GM10248 (cell line): Measurements from ENCODE around the gene CTXN1.

ENCODE experiments used
- CTCF ChIA-PET: fragments of 300-600 bp; sonication (Branson Sonifier 250); formaldehyde crosslinking; extraction: SDS; loops from one replicate; lab custom pipeline; 2021; ENCODE audit warnings: antibody characterized with exemption; lab: Yijun Ruan, JAX
- POLR2A ChIA-PET: fragments of 350-650 bp; sonication (Branson Sonifier 250); formaldehyde crosslinking; extraction: SDS; loops from one replicate; lab custom pipeline; 2020; ENCODE audit warnings: antibody characterized with exemption; lab: Yijun Ruan, JAX
- DNase-seq: peaks from one replicate; pipeline ENCODE4 v3.0.0; 2012; ENCODE audit errors: extremely low spot score
- CTCF ChIP-seq: IDR thresholded peaks from 2 replicates; pipeline ENCODE4 v1.5.1; 2012; ENCODE audit warnings: mild to moderate bottlenecking, low read depth; ENCODE audit errors: extremely low read depth, missing control alignments, control extremely low read depth

The CTXN1 gene

DNA sequence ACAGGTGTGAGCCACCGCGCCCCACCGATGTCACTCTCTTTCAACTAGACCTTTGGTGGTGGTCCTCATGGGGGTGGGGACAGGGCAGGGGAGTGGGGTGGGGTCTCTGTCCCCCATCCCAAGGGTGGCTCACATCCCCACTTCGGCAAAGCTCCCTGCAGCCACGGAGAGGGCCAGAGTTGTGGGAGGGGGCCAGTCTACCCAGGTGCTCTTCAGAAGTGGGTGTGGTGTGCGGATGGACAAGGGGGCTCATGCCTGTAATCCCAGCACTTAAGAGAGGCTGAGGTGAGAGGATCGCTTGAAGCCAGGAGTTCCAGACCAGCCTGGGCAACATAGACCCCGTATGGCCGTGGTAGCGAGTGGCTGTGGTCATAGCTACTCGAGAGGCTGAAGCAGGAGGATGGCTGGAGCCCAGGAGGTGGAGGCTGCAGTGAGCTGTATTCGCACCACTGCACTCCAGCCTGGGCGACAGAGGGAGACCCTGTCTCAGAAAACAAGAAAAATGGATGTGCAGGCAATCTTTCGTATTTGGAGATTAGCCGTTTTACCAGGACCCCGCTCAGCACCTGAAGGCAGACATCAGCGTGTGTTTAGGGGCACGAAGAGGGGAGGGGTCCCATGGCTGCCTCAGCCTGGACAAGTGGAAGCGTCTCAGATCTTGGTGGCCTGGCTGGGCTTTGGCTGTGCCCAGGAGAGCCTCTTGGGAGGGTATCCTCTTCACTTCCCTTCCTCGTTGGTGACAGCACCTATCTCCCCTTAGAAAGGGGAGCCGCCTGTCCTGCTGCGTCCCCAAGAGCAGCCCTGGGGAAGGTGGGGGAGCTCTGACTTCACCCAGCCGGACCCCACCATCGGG lies 10.5 kb downstream of the CTXN1 start:
- POLR2A ChIA-PET: no interaction called here
- CTCF ChIA-PET: interaction anchor here (1.0 to 2.3 kb wide), 3 partner anchors 12 to 28 kb away, joined by 3 to 7 read pairs (median 6); partner anchors contain the start of genes MAP2K7 and TIMM44
- no peak for TF ChIP-seq CTCF
- no peak for DNase-seq

GRCh38 chr19:7914598-7915045 lies 11.3 kb downstream of the CTXN1 start, which contains the start of gene TGFBR3L:
TSS of gene TGFBR3L (plus strand) at chr19:7914830.
- TF ChIP-seq CTCF: no peak
- ChIA-PET CTCF (interaction anchor here (2.3 kb wide), 1 partner anchor 11 kb away, joined by 7 read pairs; the partner anchor contains the start of gene MAP2K7), POLR2A (no interaction called here)
- no peak for DNase-seq

DNA sequence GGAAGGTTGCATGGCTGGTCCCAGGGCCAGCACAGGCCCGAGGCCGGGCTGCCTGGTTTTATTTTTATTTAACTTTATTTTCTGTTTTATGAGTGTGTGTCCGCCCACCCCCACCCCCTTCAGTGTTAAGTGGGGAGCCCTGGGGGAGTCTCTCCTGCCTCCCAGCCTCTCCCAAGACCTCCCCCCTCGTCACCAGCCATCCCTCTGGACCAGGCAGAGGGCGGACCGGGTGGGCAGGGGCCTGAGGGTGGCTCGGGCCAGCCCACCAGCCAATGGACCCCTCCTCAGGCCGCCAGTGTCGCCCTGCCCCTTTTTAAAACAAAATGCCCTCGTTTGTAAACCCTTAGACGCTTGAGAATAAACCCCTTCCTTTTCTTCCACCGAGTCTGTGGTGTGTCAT lies 11.8 kb downstream of the CTXN1 start:
- no peak for DNase-seq
- ChIA-PET POLR2A (no interaction called here), CTCF (interaction anchor here (2.3 kb wide), 1 partner anchor 11 kb away, joined by 7 read pairs; the partner anchor contains the start of gene MAP2K7)
- no peak for TF ChIP-seq CTCF

- CTCF ChIA-PET: no interaction called here
- no peak for TF ChIP-seq CTCF
- POLR2A ChIA-PET: interaction anchor here (0.5 kb wide), 1 partner anchor 1935 kb away, joined by 3 read pairs; no protein-coding TSS in a partner anchor
- DNase-seq: no peak
Measured at GRCh38 chr19:7913652-7914051, 12.3 kb downstream of the CTXN1 start.

- CTCF ChIA-PET: interaction anchor here (2.3 kb wide), 1 partner anchor 9 kb away, joined by 9 read pairs; the partner anchor contains the start of gene MAP2K7
- TF ChIP-seq CTCF: no peak
- POLR2A ChIA-PET: interaction anchor here (0.5 to 0.9 kb wide), 3 partner anchors 9 to 1934 kb away, joined by 3 read pairs; partner anchors contain the start of gene MAP2K7
- no peak for DNase-seq
Measured at GRCh38 chr19:7912697-7913564, 13.0 kb downstream of the CTXN1 start.
